Transverse colon (tissue), 4 donors: ENCODE results near the gene MYOF. TPM values are rescaled to one million over a fixed set of nuclear protein-coding genes. Genes with fewer than 3 reads are reported as not detected.
"Not testable (repeated sequence)": the region's sequence is repeated elsewhere in the genome, so short reads cannot be mapped to it uniquely, and the experiment has no call there.

Experiments used
- DNase-seq: peaks from one replicate; pipeline ENCODE4 v3.0.0-alpha.2; 2019
- H3K27ac ChIP-seq, 4 donors: fragments of 200-600 bp; sonication (generic); 2 replicates each; pipeline ENCODE4 v1.5.1; 2016 to 2018; ENCODE audit warnings: inconsistent platforms in 4 of 4
- H3K27me3 ChIP-seq: fragments of 200-600 bp; sonication (generic); 2 replicates; pipeline ENCODE4 v1.5.1; 2017; ENCODE audit warnings: inconsistent platforms
- H3K36me3 ChIP-seq, 4 donors: fragments of 200-600 bp; sonication (generic); 2 replicates each; pipeline ENCODE4 v1.5.1; 2017 to 2019; ENCODE audit warnings: inconsistent platforms in 4 of 4
- H3K4me1 ChIP-seq, 4 donors: fragments of 200-600 bp; sonication (generic); 2 replicates each; pipeline ENCODE4 v1.5.1; 2017 to 2020; ENCODE audit warnings: inconsistent platforms in 4 of 4
- H3K4me3 ChIP-seq, 4 donors: fragments of 200-600 bp; sonication (generic); 1 replicate in 1 of 4; 2 replicates in 3 of 4; pipeline versions ENCODE4 v1.5.1 to v1.6.1; 2017 to 2019; ENCODE audit warnings: inconsistent platforms in 4 of 4
- H3K9me3 ChIP-seq, 2 donors: fragments of 200-600 bp; sonication (generic); 2 replicates each; pipeline ENCODE4 v1.5.1; 2017 to 2019; ENCODE audit warnings: inconsistent platforms in 2 of 2
- EP300 ChIP-seq: sonication (generic); formaldehyde crosslinking; IDR thresholded peaks from one replicate; pipeline ENCODE4 v1.6.1; 2017; ENCODE audit warnings: antibody characterized with exemption, low read depth
- POLR2A ChIP-seq: fragments of 450-650 bp; IDR thresholded peaks from one replicate; pipeline ENCODE4 v1.6.1; 2016; ENCODE audit warnings: antibody characterized with exemption, mild to moderate bottlenecking, moderate library complexity
- POLR2AphosphoS5 ChIP-seq, 3 donors: sonication (generic); formaldehyde crosslinking; IDR thresholded peaks; one replicate each; pipeline ENCODE4 v1.6.1; 2016; ENCODE audit warnings: antibody characterized with exemption in 3 of 3
- WGBS, 2 donors: methylation state at CpG; one replicate each; pipeline ENCODE4 v1.1.5; 2018; ENCODE audit warnings: low coverage in 1 of 2; 5-methylcytosine and 5-hydroxymethylcytosine counted together
- in situ Hi-C, 4 donors: fragments of 200-750 bp; cut with MboI; loops; one replicate each; pipeline versions ENCODE4 v1.15.0 to v1.15.1; 2017; ENCODE audit warnings: low sequenced_read_pairs in 3 of 4, low pct_ligation_motif_present in 1 of 4, low pct_unique_long_range_greater_than_20kb in 1 of 4
- intact Hi-C: fragments of 100-400 bp; cut with DNase I; formaldehyde crosslinking; loops from one replicate; pipeline ENCODE4 v1.15.1; 2023; ENCODE audit warnings: low total_unique reads
- total RNA-seq, 4 donors: library from RNA; depleted of rRNA; stranded (reverse); fragments of >200 nt; gene quantifications; one replicate each; pipeline ENCODE4 v1.1.0, GENCODE V29; 2016
- TF ChIP-seq, protein P1 (sequence below), 5 experiments: fragments of 200-600 bp in 3 of 5; fragments of 450-650 bp in 2 of 5; sonication (generic) in 3 of 5; IDR thresholded peaks; 1 replicate in 2 of 5; 2 replicates in 3 of 5; pipeline ENCODE4 v1.5.1; 2016 to 2017; ENCODE audit warnings: antibody characterized with exemption in 5 of 5, inconsistent platforms in 3 of 5, mild to moderate bottlenecking in 2 of 5, moderate library complexity in 1 of 5

The MYOF gene
- total RNA-seq, 4 donors from 2014 or later: 18.9 to 57.2 (median 50.2) TPM

DNA sequence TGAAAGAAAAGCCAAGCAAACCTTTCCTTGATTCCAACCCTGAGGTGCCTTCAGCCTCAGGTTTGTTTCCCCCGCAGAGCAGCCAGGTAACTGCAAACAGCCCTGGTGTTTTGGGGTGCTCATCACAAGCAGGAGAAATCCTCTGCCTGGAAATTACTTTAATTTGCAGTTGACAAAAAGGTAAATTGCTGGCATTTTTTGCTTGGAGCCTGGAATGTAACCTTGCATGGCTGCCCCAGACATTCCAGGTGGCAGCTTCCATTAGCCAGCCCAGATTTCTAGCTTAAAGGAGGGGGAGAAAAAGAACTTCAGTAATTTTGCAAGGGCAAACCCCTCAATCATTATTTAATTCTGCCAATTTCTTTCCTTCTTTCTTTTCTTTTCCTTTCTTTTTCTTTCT, 194.4 kb downstream of the MYOF start:
- no peaks in the 10 kb centered on the region for H3K9me3 ChIP-seq
- in situ Hi-C loops: loop anchor here in 2 of 4 donors (25.0 kb wide), 1 partner anchor 175 kb away; no protein-coding TSS in a partner anchor
- 92% methylated on average over 1 of the region's 1 CpG; no CpG with 5 or more reads in 1 of the 2 donors for WGBS, 2 donors

DNA sequence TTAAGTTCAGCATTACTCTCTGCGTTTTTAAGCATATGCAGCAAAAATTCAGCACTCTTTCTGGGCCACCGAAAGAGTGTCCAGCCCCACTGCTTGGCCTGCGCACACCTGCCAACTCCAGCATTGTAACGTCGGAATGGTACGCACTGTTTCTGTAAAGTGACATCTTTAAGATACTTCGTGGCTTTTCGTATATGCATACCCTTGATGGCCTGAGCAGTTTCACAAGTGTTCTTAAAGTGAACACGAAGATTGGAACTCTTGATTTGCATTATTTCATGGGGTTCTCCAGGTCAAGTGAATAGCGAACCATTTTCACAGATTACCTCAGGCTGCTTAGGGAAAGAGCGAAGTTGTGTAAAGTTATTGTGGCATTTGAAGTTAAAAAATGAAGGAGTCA, 197.9 kb downstream of the MYOF start:
- intact Hi-C loops, DNase-seq, H3K4me3 ChIP-seq, H3K36me3 ChIP-seq, H3K4me1 ChIP-seq, H3K27ac ChIP-seq, H3K27me3 ChIP-seq, H3K9me3 ChIP-seq: not testable (repeated sequence)
- 81 to 93% methylated on average over 9 to 11 of the region's 11 CpGs for WGBS, 2 donors
- in situ Hi-C loops: loop anchor here in 2 of 4 donors (25.0 kb wide), 1 partner anchor 172 kb away; no protein-coding TSS in a partner anchor

More for the DNA sequence above, 194.4 kb downstream of the MYOF start:
- Histone ChIP-seq H3K27me3 (no peaks in the 10 kb centered on the region), H3K4me1 (no peaks in the 10 kb centered on the region), H3K27ac (no peak overlapping the region), H3K4me3 (no peak overlapping the region), H3K36me3 (no peaks in the 10 kb centered on the region)
- TF ChIP-seq POLR2A (no peak), EP300 (no peak), POLR2AphosphoS5 (IDR thresholded peaks at IDR 0.05) (no peak)
- TF ChIP-seq, protein P1, sequence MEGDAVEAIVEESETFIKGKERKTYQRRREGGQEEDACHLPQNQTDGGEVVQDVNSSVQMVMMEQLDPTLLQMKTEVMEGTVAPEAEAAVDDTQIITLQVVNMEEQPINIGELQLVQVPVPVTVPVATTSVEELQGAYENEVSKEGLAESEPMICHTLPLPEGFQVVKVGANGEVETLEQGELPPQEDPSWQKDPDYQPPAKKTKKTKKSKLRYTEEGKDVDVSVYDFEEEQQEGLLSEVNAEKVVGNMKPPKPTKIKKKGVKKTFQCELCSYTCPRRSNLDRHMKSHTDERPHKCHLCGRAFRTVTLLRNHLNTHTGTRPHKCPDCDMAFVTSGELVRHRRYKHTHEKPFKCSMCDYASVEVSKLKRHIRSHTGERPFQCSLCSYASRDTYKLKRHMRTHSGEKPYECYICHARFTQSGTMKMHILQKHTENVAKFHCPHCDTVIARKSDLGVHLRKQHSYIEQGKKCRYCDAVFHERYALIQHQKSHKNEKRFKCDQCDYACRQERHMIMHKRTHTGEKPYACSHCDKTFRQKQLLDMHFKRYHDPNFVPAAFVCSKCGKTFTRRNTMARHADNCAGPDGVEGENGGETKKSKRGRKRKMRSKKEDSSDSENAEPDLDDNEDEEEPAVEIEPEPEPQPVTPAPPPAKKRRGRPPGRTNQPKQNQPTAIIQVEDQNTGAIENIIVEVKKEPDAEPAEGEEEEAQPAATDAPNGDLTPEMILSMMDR (IDR thresholded peaks at IDR 0.05): no peak
- intact Hi-C loops: no loop called here
- no peak for DNase-seq

DNA sequence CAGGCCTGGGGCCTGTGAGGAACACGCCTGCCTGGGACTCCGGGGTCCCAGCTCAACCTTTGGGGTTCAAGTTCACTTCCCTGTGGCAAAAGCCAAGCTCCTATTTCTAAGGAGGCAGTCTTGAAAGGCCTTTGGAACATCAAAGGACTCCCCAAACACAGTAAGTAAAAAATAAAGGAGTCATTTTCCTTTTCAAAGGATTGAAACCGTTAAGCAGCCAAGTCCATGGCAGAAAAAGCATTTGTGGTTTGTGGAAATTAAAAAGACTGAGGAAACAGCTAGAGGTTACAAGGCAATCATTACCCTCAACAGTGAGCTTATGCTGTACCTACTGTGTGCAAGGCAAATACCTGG, 200.8 kb downstream of the MYOF start:
- Histone ChIP-seq H3K36me3 (no peaks in the 10 kb centered on the region), H3K4me1 (no peaks in the 10 kb centered on the region), H3K9me3 (no peaks in the 10 kb centered on the region), H3K4me3 (no peak overlapping the region), H3K27me3 (no peaks in the 10 kb centered on the region), H3K27ac (no peak overlapping the region)
- 84 to 93% methylated on average over 3 of the region's 3 CpGs for WGBS, 2 donors
- DNase-seq: no peak
- TF ChIP-seq EP300 (no peak), POLR2A (no peak), POLR2AphosphoS5 (IDR thresholded peaks at IDR 0.05) (no peak)
- TF ChIP-seq, protein P1 (IDR thresholded peaks at IDR 0.05): no peak
- in situ Hi-C loops: loop anchor here in 2 of 4 donors (25.0 kb wide), 1 partner anchor 169 kb away; no protein-coding TSS in a partner anchor
- intact Hi-C loops: no loop called here

DNA sequence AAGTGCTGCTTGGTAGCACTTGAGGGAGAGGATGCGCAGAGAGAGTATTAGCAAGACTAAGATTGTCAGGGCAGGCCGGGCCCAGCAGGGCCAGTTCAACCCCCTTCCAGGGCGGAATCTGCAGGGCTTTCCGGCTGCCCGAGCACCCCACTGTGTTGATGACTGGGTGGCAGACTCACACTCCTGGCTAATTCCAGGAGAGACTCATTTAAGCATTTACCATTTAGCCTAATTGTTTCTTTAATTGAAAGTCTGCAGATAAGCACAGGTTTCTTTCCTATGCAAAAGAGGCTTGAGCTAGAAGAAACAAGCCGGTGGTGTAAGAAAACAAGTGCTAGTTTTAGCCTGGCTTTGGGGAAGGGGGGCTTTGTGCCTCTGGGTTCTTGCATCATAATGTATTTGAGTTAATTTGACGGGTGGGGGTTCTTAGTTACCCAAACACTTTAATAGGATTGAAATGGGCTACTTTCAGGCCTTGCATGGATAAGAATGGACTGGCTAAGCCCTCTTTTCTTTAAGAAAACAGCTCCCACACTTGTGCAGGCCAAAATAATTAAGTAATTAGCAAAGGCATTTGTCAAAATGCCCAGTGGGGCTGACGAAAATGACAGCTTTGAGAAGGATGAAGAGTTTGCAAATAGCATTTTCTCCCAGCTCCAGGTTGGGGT, 201.3 kb downstream of the MYOF start:
- Histone ChIP-seq H3K36me3 (no peaks in the 10 kb centered on the region), H3K9me3 (no peaks in the 10 kb centered on the region), H3K4me3 (no peak overlapping the region), H3K27me3 (no peaks in the 10 kb centered on the region), H3K4me1 (no peaks in the 10 kb centered on the region), H3K27ac (no peak overlapping the region)
- TF ChIP-seq POLR2A: no peak
- TF ChIP-seq POLR2AphosphoS5 (IDR thresholded peaks at IDR 0.05): no peak
- TF ChIP-seq EP300: no peak
- TF ChIP-seq, protein P1 (IDR thresholded peaks at IDR 0.05): no peak
- intact Hi-C loops (no loop called here), in situ Hi-C loops (loop anchor here in 2 of 4 donors (25.0 kb wide), 1 partner anchor 169 kb away; no protein-coding TSS in a partner anchor)
- no peak for DNase-seq
- WGBS, 2 donors: 46 to 62% methylated on average over 2 to 8 of the region's 8 CpGs
